AG09319 (cell line): ENCODE data around the gene TAOK3.

Experiments used
- DNase-seq: peaks from one replicate; pipeline ENCODE4 v3.0.0-alpha.2; 2010; ENCODE audit warnings: low read depth; ENCODE audit errors: extremely low read depth
- CTCF ChIP-seq: IDR thresholded peaks from 2 replicates; pipeline ENCODE4 v1.5.1; 2011; ENCODE audit warnings: low read depth, mild to moderate bottlenecking, inconsistent platforms, low read length, moderate library complexity

The TAOK3 gene

GRCh38 chr12:118237052-118237665 lies 135.5 kb downstream of the TAOK3 start:
- DNase-seq = no peak

GRCh38 chr12:118220702-118221101 lies 152.0 kb downstream of the TAOK3 start:
- TF ChIP-seq CTCF = no peak
- no peak for DNase-seq

More at GRCh38 chr12:118237052-118237665, 135.5 kb downstream of the TAOK3 start:
- TF ChIP-seq CTCF = no peak

- TF ChIP-seq CTCF = no peak
- DNase-seq = no peak
These were observed 152.9 kb downstream of the TAOK3 start for GRCh38 chr12:118219772-118220171.

- no peak for DNase-seq
- no peak for TF ChIP-seq CTCF
These were observed 153.6 kb downstream of the TAOK3 start for GRCh38 chr12:118219106-118219505.

- no peak for DNase-seq
- TF ChIP-seq CTCF = no peak
These were observed 159.3 kb downstream of the TAOK3 start for GRCh38 chr12:118213452-118213851.

GRCh38 chr12:118212606-118213005 lies 160.1 kb downstream of the TAOK3 start:
- no peak for TF ChIP-seq CTCF
- DNase-seq = no peak

GRCh38 chr12:118206107-118206412 lies 166.6 kb downstream of the TAOK3 start:
- DNase-seq = no peak
- TF ChIP-seq CTCF = no peak
